Activated CD4-positive, alpha-beta T cell treated with anti-CD3 and anti-CD28 coated beads, Interleukin-2, amount 10 ng/mL, durations not matched to agents 7 days and 5 days (primary cell): ENCODE data around the gene ALAS1. TPM values are rescaled to one million over a fixed set of nuclear protein-coding genes. Genes with fewer than 3 reads are reported as not detected.

Experiments
- CTCF ChIA-PET: fragments of 350-600 bp; sonication (Branson Sonifier 250); formaldehyde crosslinking; loops from one replicate; lab custom pipeline; 2021; ENCODE audit warnings: antibody characterized with exemption; lab: Charles Lee
- POLR2A ChIA-PET: fragments of 350-600 bp; sonication (Branson Sonifier 250); formaldehyde crosslinking; loops from one replicate; lab custom pipeline; 2021; ENCODE audit warnings: antibody characterized with exemption; lab: Charles Lee
- DNase-seq: peaks from one replicate; pipeline ENCODE4 v3.0.0-alpha.2; 2020
- H3K27ac Mint-ChIP-seq: one replicate; pipeline ENCODE4 v1.8.0; 2021; ENCODE audit warnings: mild to moderate bottlenecking, moderate library complexity, mixed read lengths
- H3K27me3 Mint-ChIP-seq: one replicate; pipeline ENCODE4 v1.8.0; 2021; ENCODE audit warnings: mixed read lengths
- H3K36me3 Mint-ChIP-seq: one replicate; pipeline ENCODE4 v1.8.0; 2021; ENCODE audit warnings: low read depth, mixed read lengths
- H3K4me1 Mint-ChIP-seq: one replicate; pipeline ENCODE4 v1.8.0; 2021; ENCODE audit warnings: mixed read lengths
- H3K4me3 Mint-ChIP-seq: one replicate; pipeline ENCODE4 v1.8.0; 2021; ENCODE audit warnings: mild to moderate bottlenecking, moderate library complexity, mixed read lengths
- H3K9me3 Mint-ChIP-seq: one replicate; pipeline ENCODE4 v1.8.0; 2021; ENCODE audit warnings: mixed read lengths
- total RNA-seq, 2 experiments: library from RNA; stranded (reverse); gene quantifications; one replicate each; pipeline ENCODE4 v1.2.3, GENCODE V29; 2021

ALAS1 gene
- total RNA-seq, 2 experiments from 2014 or later, result 47.5 to 58.4 TPM

DNA sequence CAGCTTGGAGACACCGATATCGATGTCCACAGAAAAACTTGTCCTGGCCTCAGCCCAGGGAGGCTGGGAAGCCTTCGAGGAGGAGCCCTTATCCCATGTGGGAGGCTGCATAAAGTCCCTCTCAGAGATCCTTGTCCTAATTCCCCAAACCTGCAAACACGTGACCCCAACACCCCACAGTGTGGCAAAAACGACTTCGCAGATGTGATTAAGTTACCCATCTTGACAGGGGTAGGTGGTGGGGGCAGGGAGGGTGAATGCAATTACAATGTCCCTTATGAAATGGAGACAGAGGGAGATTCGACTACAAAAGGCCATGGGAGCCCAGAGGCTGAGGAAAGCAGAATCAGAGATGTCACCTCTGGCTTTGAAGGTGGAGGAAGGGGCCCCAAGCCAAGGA is 29.8 kb downstream of the ALAS1 start:
- H3K36me3 Mint-ChIP-seq, result peaks cover 40% of the 10 kb centered on the region
- ChIA-PET CTCF (interaction anchor here (1.6 kb wide), 1 partner anchor 10 kb away, joined by 4 read pairs; no protein-coding TSS in a partner anchor), POLR2A (no interaction called here)
- no peaks in the 10 kb centered on the region for H3K9me3 Mint-ChIP-seq
- H3K4me3 Mint-ChIP-seq, result no peak overlapping the region
- no peak for DNase-seq
- no peaks in the 10 kb centered on the region for H3K27me3 Mint-ChIP-seq
- H3K4me1 Mint-ChIP-seq, result peaks cover 60% of the 10 kb centered on the region
- H3K27ac Mint-ChIP-seq, result peak overlapping the region; percentile 57

DNA sequence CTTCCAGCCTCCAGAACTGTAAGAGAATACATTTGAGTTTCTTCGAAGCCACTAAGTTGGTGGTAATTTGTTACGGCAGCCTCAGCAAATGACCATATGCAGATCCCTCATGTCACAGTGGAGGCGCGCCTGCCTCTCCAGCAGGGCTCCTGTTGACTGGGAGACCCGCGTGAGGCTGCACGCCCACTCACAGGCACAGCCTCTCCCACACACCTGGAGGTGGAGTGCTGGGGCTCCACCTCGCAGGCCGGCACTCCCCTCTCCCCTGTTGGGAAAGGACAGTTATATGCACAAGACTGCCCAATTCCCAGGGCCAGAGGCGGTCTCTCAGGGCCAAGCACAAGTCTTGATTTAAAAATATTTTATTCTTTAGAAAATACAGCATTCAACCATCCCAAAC is 30.3 kb downstream of the ALAS1 start:
- H3K9me3 Mint-ChIP-seq, result no peaks in the 10 kb centered on the region
- H3K4me1 Mint-ChIP-seq, result peaks cover 60% of the 10 kb centered on the region
- H3K27me3 Mint-ChIP-seq, result no peaks in the 10 kb centered on the region
- DNase-seq, result no peak
- H3K4me3 Mint-ChIP-seq, result no peak overlapping the region
- peaks cover 41% of the 10 kb centered on the region for H3K36me3 Mint-ChIP-seq
- H3K27ac Mint-ChIP-seq, result peak overlapping the region; percentile 36
- ChIA-PET CTCF (interaction anchor here (0.6 to 5.3 kb wide), 2 partner anchors 8 to 184 kb away, joined by 4 to 81 read pairs; no protein-coding TSS in a partner anchor), POLR2A (no interaction called here)

DNA sequence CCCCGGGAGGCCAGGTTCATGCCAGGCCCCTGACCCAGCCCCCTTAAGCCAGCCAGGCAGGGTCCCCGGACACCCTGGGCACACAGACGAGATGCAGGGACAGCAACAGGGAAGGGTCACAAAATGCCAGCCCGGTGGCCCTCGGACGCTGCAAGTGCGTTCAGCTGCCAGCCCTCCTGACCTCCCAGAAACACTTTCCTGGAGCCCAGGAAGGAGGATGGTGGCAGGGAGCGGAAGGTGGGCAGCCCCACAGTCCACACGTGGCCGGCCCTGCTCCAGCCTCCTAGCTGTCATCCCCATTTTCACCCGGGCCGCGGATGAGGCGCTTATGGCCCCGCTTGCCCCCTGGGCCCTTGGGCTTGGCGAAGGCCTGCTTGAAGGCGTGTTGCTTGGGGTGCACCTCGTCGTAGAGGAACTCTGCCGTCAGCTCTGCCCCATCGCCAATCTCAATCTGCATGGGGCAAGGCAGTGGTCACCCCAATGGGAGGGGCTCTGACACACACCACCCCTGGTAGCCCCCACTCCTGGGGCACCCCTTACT is 30.9 kb downstream of the ALAS1 start:
- Mint-ChIP-seq H3K9me3 (no peaks in the 10 kb centered on the region), H3K4me1 (peaks cover 60% of the 10 kb centered on the region), H3K4me3 (no peak overlapping the region), H3K27ac (no peak overlapping the region), H3K36me3 (peaks cover 42% of the 10 kb centered on the region), H3K27me3 (no peaks in the 10 kb centered on the region)
- POLR2A ChIA-PET, result no interaction called here
- CTCF ChIA-PET, result interaction anchor here (0.6 to 5.3 kb wide), 2 partner anchors 8 to 184 kb away, joined by 4 to 81 read pairs; no protein-coding TSS in a partner anchor
- no peak for DNase-seq

DNA sequence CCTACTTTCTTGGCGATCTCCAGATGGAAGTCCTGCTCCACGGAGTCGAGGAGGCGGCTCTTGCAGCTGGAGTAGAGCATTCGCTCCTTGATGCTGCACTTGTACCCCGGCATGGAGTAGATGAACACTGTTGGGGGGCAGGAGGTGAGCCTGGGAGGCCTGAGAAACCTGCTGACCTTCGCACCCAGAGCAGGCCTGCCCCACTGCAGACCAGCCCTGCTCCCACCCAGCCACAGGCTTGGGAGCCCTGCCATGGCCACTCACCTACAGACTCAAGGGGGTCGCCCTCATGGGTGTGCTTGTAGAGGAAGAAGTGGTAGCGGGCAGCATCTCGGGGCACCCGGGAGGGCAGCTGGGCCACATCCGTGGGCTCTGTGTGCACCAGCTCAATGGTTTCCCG is 31.7 kb downstream of the ALAS1 start:
- POLR2A ChIA-PET, result no interaction called here

DNA sequence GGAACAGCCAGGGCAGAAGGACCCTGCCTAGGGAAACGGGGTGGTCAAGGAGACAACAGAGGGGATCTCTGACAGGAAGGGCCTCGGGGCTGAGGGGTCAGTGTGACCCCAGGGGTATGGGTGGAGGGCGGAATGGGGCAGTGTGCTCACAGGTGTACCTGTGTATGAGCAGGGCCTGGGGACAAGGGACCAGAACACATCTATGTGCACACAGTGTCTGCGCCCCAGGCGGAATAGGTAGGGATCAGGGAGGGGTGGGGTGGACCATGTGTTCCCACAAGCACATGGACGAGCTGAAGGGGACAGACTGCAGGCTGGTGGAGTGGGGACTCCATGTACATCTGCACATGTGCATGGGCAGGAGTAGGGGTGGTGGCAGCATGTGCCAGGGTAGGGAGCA is 32.5 kb downstream of the ALAS1 start:
- Mint-ChIP-seq H3K4me3 (no peak overlapping the region), H3K4me1 (peaks cover 58% of the 10 kb centered on the region), H3K27me3 (no peaks in the 10 kb centered on the region), H3K27ac (peak overlapping the region; percentile 77), H3K36me3 (peaks cover 48% of the 10 kb centered on the region), H3K9me3 (no peaks in the 10 kb centered on the region)
- ChIA-PET POLR2A (no interaction called here), CTCF (interaction anchor here (0.9 to 5.3 kb wide), 12 partner anchors 10 to 154 kb away, joined by 3 to 81 read pairs (median 7); partner anchors contain the start of genes GLYCTK and WDR82)
- DNase-seq, result no peak

More for the DNA sequence above, 31.7 kb downstream of the ALAS1 start:
- H3K27me3 Mint-ChIP-seq, result no peaks in the 10 kb centered on the region
- no peak overlapping the region for H3K4me3 Mint-ChIP-seq
- no peak overlapping the region for H3K27ac Mint-ChIP-seq
- H3K36me3 Mint-ChIP-seq, result peaks cover 45% of the 10 kb centered on the region
- CTCF ChIA-PET, result interaction anchor here (3.7 to 5.3 kb wide), 2 partner anchors 9 to 109 kb away, joined by 41 to 81 read pairs; no protein-coding TSS in a partner anchor
- no peak for DNase-seq
- H3K4me1 Mint-ChIP-seq, result peaks cover 58% of the 10 kb centered on the region
- no peaks in the 10 kb centered on the region for H3K9me3 Mint-ChIP-seq

DNA sequence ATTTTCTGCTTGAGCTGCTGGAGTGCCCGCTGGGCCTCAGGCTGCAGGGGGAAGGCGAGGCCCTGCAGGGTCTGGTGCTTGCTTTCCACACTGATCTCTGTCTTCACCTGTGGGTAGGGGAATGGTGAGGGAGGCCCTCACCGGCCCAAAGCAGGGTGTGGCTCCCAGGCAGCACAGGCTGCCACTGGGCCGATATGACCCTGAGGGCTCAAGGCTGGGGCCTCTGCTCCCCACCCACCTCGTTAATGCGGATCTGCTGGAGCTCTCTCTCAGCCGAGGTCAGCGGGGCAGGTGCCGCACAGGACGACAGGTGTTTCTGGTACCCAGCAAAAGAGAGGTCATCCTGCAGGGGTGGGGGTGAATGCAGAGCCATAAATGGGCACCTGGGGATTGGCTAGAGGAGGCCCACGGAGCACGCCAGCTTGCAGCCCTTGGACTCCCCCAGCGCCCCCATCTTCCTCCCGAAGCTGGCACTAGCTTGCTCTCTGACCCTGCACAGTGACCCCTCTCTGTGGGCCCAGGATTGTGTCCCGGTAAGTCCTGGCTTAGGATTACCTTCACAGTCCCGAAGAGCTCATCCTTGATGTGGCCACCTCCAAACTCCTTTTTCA is 33.0 kb downstream of the ALAS1 start:
- CTCF ChIA-PET, result interaction anchor here (0.7 to 5.3 kb wide), 27 partner anchors 10 to 154 kb away, joined by 3 to 81 read pairs (median 5); partner anchors contain the start of genes GLYCTK and WDR82
- Mint-ChIP-seq H3K4me1 (peaks cover 58% of the 10 kb centered on the region), H3K36me3 (peaks cover 53% of the 10 kb centered on the region), H3K9me3 (no peaks in the 10 kb centered on the region), H3K27ac (no peak overlapping the region), H3K27me3 (no peaks in the 10 kb centered on the region), H3K4me3 (no peak overlapping the region)
- no peak for DNase-seq
- POLR2A ChIA-PET, result no interaction called here

DNA sequence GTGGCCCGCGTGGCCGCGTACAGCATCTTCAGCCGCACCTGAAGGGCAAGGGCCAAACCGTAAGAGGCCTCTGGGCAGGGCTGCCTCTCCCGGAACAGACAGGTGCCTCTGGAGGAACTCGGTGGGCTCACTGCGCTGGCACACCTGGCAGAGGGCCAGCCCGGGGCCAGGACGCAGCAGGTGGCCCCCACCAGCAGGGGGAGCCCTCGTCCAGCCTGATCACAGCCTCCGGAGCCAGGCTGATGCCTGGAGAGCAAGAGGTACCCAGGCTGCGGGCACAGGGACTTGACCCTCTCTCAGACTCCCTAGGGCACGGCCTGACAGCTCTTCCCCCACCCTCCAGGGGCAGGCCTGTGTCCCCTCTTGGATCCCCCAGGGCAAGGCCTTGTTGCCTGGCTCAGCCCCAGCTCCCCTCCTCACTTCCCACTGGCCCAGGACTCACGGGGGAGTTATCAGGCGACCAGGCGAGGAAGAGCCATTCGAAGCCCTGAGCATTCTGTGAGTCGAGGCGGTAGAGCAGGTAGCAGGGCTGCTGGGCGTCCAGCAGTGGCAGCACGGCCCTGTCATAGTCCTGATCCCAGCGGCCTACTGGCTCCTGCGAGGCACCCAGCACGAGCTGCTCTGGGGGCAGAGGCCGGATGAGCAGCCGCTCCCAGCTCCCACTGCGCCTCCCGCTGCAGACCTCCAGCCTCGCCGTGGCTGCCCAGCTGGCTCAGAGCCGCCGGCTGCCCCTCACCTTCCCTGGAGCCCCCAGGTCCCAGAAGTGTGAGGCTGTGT is 33.7 kb downstream of the ALAS1 start:
- H3K27ac Mint-ChIP-seq, result peak overlapping the region; percentile 66
- POLR2A ChIA-PET, result interaction anchor here (0.6 kb wide), 1 partner anchor 117 kb away, joined by 3 read pairs; no protein-coding TSS in a partner anchor
- H3K36me3 Mint-ChIP-seq, result peaks cover 55% of the 10 kb centered on the region
- peak overlapping the region; percentile 6 for H3K4me3 Mint-ChIP-seq
- no peaks in the 10 kb centered on the region for H3K27me3 Mint-ChIP-seq
- CTCF ChIA-PET, result interaction anchor here (0.7 to 5.3 kb wide), 29 partner anchors 10 to 216 kb away, joined by 3 to 81 read pairs (median 5); partner anchors contain the start of genes GLYCTK and WDR82
- H3K4me1 Mint-ChIP-seq, result peaks cover 58% of the 10 kb centered on the region
- no peaks in the 10 kb centered on the region for H3K9me3 Mint-ChIP-seq
- DNase-seq, result peak; percentile 78

DNA sequence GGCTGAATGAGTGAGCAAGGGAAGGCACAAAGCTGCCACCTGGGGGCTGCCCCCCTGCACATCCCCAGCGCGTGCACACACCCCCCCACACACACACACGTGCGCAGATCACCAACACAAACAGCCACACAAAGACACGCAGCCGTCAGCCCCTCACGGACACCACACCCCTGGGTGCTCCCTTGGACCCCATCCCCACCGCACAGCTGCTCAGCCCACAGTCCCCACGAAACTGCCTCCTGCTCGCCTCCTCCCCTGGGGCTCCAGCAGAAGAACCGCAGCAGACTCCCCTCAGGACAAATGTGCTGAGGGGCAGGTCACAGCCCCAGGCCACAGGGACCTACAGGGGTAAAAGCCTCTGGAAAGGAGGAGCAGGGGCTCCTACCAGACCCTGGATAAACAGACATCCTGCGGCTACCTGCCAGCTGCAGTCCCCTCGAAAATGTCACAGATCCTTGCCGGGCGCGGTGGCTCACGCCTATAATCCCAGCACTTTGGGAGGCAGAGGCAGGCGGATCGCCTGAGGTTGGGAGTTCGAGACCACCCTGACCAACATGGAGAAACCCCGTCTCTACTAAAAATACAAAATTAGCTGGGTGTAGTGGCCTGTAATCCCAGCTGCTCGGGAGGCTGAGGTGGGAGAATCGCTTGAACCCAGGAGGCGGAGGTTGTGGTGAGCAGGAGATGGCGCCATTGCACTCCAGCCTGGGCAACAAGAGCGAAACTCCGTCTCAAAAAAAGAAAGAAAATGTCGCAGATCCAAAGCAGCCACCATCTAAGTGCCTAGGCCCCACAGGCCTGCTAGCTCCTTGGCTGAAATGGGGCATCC is 34.5 kb downstream of the ALAS1 start:
- POLR2A ChIA-PET, result interaction anchor here (0.6 kb wide), 1 partner anchor 117 kb away, joined by 3 read pairs; no protein-coding TSS in a partner anchor
- Mint-ChIP-seq H3K36me3 (peaks cover 51% of the 10 kb centered on the region), H3K4me1 (peaks cover 60% of the 10 kb centered on the region), H3K9me3 (no peaks in the 10 kb centered on the region), H3K4me3 (no peak overlapping the region), H3K27me3 (no peaks in the 10 kb centered on the region), H3K27ac (peak overlapping the region; percentile 66)
- DNase-seq, result peak; percentile 49
- CTCF ChIA-PET, result interaction anchor here (0.9 to 5.3 kb wide), 18 partner anchors 10 to 216 kb away, joined by 3 to 81 read pairs (median 8); partner anchors contain the start of genes GLYCTK and WDR82

DNA sequence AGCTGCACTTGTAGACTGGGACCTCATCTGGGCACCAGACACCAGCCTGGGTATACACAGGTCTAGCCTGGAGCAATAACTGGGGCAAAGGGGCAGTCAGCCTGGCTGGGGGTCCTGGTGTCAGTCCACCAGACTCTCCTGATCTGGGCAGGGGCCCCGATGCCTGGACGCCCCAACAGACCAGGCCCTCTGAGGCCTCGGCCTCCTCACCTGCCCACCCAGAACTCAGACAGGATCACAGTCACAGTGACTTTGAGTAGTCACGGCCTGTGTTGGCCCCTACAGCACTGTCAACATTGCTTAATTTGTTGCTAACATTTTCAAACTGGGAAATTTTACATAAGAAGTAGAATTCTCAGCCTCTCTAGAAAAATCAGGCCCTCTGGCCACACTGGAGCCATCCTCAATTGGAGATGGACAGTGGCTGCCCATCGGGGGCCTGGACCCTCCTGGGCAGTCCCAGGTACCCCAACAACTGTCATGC is 35.2 kb downstream of the ALAS1 start:
- ChIA-PET POLR2A (no interaction called here), CTCF (interaction anchor here (1.5 to 5.3 kb wide), 10 partner anchors 13 to 215 kb away, joined by 5 to 81 read pairs (median 12); partner anchors contain the start of genes GLYCTK and WDR82)
- Mint-ChIP-seq H3K36me3 (peaks cover 52% of the 10 kb centered on the region), H3K9me3 (no peaks in the 10 kb centered on the region), H3K4me3 (no peak overlapping the region), H3K27ac (peak overlapping the region; percentile 25), H3K4me1 (peaks cover 63% of the 10 kb centered on the region), H3K27me3 (no peaks in the 10 kb centered on the region)
- DNase-seq, result no peak

DNA sequence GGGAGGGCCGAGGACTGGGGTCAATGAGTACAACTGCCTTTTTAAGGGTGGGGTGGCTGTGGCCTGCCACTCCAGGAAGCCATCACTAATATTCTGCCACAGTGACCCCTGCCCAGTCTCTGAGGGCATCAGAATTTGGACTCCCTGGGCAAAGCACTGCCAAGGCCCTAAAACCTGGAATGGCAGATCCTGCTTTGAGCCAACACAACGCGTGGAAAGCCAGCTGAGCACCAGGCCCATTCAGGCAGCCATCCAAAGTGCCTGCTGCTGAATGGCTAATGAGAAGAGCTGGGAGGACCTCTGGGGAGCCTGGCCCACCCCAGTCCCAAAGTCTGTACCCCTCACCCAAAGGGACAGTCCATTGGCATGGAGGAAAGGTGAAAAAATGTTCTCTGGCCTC is 36.0 kb downstream of the ALAS1 start:
- peak overlapping the region; percentile 57 for H3K27ac Mint-ChIP-seq
- CTCF ChIA-PET, result interaction anchor here (0.8 to 9.6 kb wide), 7 partner anchors 9 to 104 kb away, joined by 3 to 84 read pairs (median 9); partner anchors contain the start of genes TLR9 and WDR82
- POLR2A ChIA-PET, result no interaction called here
- no peak overlapping the region for H3K4me3 Mint-ChIP-seq
- DNase-seq, result no peak
- H3K4me1 Mint-ChIP-seq, result peaks cover 67% of the 10 kb centered on the region
- H3K9me3 Mint-ChIP-seq, result no peaks in the 10 kb centered on the region
- no peaks in the 10 kb centered on the region for H3K27me3 Mint-ChIP-seq
- H3K36me3 Mint-ChIP-seq, result peaks cover 55% of the 10 kb centered on the region

DNA sequence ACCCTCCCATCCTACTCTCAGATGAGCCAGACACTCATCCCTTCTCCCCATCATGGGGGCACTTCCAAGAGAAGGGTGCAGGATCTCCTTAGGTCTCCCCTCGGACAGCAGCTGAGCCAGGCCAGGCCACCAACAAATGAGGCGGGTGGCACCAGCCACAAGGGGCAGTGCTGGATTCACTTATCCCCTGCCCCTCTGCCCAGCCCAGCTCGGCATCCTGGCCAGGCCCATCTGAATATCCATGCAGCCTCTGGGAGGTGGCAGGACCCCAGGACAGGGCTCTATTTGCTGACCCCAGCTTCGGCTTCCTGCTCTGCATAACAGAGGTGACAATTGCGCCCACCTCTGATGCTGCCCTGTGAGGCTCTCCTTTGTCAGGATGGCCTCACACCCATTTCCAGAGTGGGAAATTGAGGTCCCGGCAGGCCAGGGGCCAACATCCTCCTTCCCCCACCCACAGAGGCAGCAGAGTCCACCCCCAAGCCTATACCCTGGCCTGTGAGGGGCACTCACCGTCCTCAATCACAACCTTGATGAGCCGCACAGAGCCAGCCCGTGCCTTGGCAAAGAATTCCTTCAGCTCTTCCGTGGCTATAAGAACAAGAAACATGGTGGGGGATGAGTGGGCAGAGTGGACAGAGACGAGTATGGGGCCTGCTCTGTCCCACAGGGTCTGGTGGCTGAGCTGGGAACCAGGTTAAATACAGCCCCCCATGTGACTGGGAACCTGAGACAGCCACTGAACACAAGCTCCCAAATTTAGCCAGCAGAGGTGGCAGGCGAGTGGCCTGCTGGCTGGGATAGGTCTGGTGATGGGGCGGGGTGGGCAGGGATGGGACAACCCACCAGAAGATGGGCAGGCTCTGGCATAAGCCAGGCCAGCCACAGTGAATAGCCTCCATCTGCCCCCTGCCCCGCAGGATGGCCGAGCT is 36.8 kb downstream of the ALAS1 start:
- CTCF ChIA-PET, result interaction anchor here (0.8 to 9.6 kb wide), 8 partner anchors 8 to 177 kb away, joined by 3 to 84 read pairs (median 6); partner anchors contain the start of genes TLR9 and WDR82
- peaks cover 70% of the 10 kb centered on the region for H3K4me1 Mint-ChIP-seq

More for the DNA sequence above, 36.8 kb downstream of the ALAS1 start:
- DNase-seq, result no peak
- Mint-ChIP-seq H3K9me3 (no peaks in the 10 kb centered on the region), H3K27ac (no peak overlapping the region), H3K4me3 (no peak overlapping the region), H3K27me3 (no peaks in the 10 kb centered on the region), H3K36me3 (peaks cover 53% of the 10 kb centered on the region)
- POLR2A ChIA-PET, result no interaction called here
